ENCODE measurements around the gene OLFM1.

The OLFM1 gene

DNA sequence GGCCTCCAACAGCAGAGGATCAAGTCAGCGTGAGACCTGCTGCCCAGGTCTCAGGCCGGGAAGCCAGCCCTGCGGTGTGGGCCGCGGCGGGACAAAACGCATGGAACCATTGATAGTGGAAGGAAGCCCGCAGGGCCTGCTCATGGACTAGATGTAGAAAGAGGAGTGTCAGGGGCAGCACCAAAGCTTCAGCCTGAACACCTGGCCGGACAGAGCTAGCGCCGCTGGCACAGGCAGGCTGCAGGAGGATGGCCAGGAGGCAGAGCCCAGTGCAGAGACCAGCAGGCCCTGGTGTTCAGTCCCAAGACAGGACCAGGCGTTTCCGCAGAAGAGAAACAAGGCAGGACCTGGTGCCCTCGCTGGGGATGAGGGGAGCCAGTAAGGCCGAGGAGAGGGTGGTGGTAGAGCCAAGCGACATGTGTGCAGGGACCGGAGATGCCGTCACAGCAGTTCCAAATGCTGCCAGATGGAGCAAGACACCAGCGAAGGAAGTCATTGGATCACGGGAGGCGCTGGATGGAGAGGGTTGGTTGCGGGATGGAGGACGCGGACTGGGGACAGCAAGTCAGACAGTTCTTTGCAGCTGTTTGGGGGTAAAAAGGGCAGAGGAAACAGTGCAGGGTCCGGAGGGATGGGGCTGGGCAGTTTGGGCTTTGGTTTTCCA lies 42.1 kb upstream of the OLFM1 start:
- TF ChIP-seq, protein P1, sequence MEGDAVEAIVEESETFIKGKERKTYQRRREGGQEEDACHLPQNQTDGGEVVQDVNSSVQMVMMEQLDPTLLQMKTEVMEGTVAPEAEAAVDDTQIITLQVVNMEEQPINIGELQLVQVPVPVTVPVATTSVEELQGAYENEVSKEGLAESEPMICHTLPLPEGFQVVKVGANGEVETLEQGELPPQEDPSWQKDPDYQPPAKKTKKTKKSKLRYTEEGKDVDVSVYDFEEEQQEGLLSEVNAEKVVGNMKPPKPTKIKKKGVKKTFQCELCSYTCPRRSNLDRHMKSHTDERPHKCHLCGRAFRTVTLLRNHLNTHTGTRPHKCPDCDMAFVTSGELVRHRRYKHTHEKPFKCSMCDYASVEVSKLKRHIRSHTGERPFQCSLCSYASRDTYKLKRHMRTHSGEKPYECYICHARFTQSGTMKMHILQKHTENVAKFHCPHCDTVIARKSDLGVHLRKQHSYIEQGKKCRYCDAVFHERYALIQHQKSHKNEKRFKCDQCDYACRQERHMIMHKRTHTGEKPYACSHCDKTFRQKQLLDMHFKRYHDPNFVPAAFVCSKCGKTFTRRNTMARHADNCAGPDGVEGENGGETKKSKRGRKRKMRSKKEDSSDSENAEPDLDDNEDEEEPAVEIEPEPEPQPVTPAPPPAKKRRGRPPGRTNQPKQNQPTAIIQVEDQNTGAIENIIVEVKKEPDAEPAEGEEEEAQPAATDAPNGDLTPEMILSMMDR (IDR thresholded peaks at IDR 0.05), result no peak

DNA sequence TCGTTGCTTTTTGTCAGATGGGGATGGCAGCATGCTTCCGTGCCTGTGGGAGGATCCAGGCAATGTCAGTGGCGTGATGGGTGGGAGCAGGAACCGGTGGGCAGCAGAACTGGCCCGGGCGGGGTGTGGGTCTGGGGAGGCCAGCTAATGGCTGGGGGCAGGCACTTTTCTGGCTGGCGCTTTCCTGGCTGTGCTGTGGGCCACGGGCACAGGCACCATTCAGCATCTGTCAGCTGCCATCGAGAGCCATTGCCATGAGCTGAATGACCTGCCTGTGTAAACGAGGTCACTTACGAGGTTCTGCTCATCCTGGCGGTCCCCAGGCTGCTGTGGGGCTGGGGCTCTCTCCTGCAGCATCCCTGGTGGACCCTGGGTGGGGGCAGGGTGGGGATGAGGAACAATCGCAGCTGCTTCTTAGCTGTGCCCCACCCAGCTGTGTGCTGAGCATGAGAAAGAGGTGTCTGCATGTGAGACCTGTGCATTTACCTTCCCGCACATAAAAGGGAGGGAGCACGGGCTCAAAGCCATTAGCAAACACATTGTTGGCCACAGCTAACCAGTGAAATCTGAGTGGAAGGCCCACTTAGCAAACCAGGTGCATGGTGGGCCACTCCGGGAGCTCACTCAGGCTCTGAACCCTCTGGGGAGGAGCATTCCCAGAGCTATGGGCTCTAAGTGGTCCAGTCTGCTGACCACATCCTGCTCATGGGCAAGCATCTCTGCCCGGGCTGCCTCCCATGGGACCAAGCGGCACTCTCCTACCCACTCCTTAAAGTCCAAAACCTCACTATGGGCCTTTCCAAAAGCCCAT lies 41.3 kb upstream of the OLFM1 start:
- TF ChIP-seq, protein P1 (IDR thresholded peaks at IDR 0.05), result no peak

- TF ChIP-seq, protein P1 (IDR thresholded peaks at IDR 0.05), result no peak
These were observed 40.6 kb upstream of the OLFM1 start for GRCh38 chr9:135046739-135047350.

DNA sequence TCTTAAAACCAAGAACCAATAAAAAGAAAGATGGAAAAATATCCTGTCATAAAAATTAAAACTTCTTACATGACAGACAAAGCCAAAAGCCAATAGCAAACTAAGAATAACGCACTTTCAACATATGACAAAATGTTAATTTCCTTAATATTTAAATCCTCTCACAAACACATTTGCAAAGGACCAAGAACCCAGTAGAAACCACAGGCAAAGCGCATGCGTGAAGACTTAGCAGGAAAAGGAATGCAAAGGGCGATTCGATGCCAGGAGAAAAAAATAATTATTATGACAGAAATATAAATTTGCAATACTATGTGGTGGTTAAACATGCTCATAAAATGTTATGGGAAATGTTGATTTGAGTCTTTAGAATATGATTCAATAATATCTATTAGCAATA lies 39.9 kb upstream of the OLFM1 start:
- TF ChIP-seq, protein P1 (IDR thresholded peaks at IDR 0.05), result no peak

DNA sequence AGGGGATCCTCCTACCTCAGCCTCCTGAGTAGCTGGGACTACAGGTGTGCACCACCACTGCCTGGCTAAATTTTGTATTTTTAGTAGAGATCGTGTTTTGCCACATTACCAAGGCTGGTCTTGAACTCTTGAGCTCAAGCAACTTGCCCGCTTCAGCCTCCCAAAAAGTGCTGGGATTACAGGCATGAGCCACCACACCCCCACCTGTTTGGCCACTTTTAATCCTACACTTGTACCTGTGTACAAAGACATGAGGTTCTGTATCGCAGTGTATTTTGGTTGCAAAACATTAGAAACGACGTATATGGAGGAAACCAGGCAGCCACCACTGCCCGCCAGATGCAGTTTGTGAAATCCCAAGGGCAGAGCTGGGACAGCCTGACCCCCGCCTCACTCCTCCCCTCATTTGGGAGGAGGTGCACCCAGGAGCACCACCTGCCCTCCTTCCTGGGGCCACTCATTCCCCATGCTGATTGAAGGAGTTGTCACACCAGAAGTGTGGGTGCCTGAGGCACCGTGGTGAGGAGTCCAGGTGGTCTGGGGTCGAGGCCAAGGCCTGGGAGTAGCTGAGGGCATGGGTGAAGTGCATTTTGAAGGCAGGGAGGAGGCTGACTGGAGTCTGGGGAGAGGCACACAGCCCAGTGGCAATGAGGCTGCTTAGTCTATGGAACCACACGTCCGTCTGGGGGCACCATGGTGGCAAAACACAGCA lies 39.3 kb upstream of the OLFM1 start:
- TF ChIP-seq, protein P1 (IDR thresholded peaks at IDR 0.05), result no peak

GRCh38 chr9:135048758-135049444 lies 38.6 kb upstream of the OLFM1 start:
- TF ChIP-seq, protein P1 (IDR thresholded peaks at IDR 0.05), result no peak

DNA sequence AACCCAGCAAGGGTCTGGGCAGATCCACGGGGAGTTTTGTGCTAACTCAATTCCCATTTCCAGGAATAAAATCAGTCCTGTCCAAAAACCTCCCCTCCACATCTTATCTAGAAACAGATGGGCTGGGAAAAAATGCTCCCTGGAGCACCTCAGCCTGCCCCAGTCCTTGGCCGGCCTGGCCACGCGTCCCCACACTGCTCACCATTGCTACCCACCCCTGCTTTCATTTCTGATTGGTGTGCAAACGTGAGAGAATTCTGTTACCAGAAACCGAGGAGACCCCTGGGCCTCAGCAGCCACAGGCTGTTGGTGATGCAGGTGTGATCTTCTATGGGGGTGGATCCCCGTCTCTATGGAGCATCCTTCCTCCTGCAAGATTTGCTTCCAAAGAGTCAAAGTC lies 38.0 kb upstream of the OLFM1 start:
- TF ChIP-seq, protein P1 (IDR thresholded peaks at IDR 0.05), result no peak

All from LNCAP (cell line).